Activated naive CD4-positive, alpha-beta T cell (primary cell): ENCODE results near the gene CHST14.

Experiments
- DNase-seq, 4 experiments: peaks; one replicate each; lab custom pipeline; 2025; lab: John Stamatoyannopoulos, UW

The CHST14 gene

GRCh38 chr15:40440743-40441564, 29.8 kb upstream of the CHST14 start, which contains the start of gene BAHD1:
BAHD1 (plus strand) TSS chr15:40440953; CDS start chr15:40458465, 17,512 bp downstream.
- peak; percentile 80 to 88 (median 86) for DNase-seq

GRCh38 chr15:40441565-40442531, 28.9 kb upstream of the CHST14 start:
- peak in 1 of 4 experiments; percentile 14 for DNase-seq

GRCh38 chr15:40443255-40443654, 27.5 kb upstream of the CHST14 start:
- DNase-seq: no peak

- no peak for DNase-seq
These were observed 26.9 kb upstream of the CHST14 start for GRCh38 chr15:40443846-40444245.

- no peak for DNase-seq
These were observed 26.0 kb upstream of the CHST14 start for GRCh38 chr15:40444736-40445135.

- no peak for DNase-seq
These were observed 25.3 kb upstream of the CHST14 start for GRCh38 chr15:40445421-40445922.

GRCh38 chr15:40446144-40446543, 24.6 kb upstream of the CHST14 start:
- no peak for DNase-seq

GRCh38 chr15:40448354-40448753, 22.4 kb upstream of the CHST14 start:
- DNase-seq: no peak

GRCh38 chr15:40449275-40449674, 21.5 kb upstream of the CHST14 start:
- DNase-seq: no peak

- no peak for DNase-seq
These were observed 20.7 kb upstream of the CHST14 start for GRCh38 chr15:40450047-40450446.

- DNase-seq: no peak
These were observed 19.1 kb upstream of the CHST14 start for GRCh38 chr15:40451527-40452158.

- no peak for DNase-seq
These were observed 18.3 kb upstream of the CHST14 start for GRCh38 chr15:40452296-40453090.

- DNase-seq: peak in 1 of 4 experiments; percentile 14
These were observed 16.8 kb upstream of the CHST14 start for GRCh38 chr15:40453941-40454340.

- peak in 1 of 4 experiments; percentile 11 for DNase-seq
These were observed 15.8 kb upstream of the CHST14 start for GRCh38 chr15:40454904-40455391.

- DNase-seq: no peak
These were observed 14.5 kb upstream of the CHST14 start for GRCh38 chr15:40456299-40456712.

GRCh38 chr15:40456738-40457137, 14.0 kb upstream of the CHST14 start:
- no peak for DNase-seq

GRCh38 chr15:40458495-40459371, 12.1 kb upstream of the CHST14 start:
- DNase-seq: no peak

GRCh38 chr15:40459391-40460015, 11.3 kb upstream of the CHST14 start:
- DNase-seq: no peak

GRCh38 chr15:40460404-40460803, 10.4 kb upstream of the CHST14 start:
- no peak for DNase-seq
